GM12872 (cell line): ENCODE measurements around the gene KLF1.

Source experiments
- CTCF ChIP-seq: IDR thresholded peaks from 3 replicates; pipeline ENCODE4 v1.5.1; 2011; ENCODE audit warnings: low read depth, mild to moderate bottlenecking, low read length, moderate library complexity; ENCODE audit not compliant: insufficient read depth

Gene KLF1

GRCh38 chr19:12881172-12881808 is 5.7 kb downstream of the KLF1 start, which contains the start of gene DNASE2:
Gene DNASE2 (minus strand): TSS chr19:12881449. CDS start chr19:12881375, 74 bp downstream.
- TF ChIP-seq CTCF, result no peak

DNA sequence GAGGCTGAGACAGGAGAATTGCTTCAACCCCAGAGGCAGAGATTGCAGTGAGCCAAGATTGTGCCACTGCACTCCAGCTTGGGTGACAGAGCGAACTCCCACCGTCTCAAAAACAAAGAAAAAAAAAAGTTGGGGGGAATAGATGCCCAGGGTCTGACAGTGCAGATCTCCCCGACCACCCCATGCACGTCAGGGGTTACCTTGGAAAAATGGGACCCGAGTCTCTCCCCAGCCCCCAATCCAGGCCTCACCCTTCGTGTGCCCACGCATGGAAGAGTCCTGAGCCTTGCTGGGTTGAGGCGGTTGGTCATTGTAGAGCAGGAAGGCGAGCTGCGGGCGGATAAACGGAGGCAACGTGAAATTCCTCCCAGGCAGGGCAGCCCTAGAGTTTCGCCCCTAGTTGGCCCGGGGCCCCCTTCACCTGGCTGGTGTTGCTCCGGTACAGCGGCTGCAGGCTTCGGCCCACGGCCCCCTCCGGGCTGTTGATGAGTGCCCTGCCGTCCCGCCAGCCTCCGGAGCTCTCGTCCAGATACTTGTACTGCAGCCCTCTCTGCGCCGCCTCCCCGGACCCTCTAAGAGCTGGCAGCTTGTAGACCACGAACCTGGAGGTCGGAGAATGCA is 6.3 kb downstream of the KLF1 start:
- no peak for TF ChIP-seq CTCF

GRCh38 chr19:12875086-12875485 is 11.9 kb downstream of the KLF1 start:
- TF ChIP-seq CTCF, result no peak

DNA sequence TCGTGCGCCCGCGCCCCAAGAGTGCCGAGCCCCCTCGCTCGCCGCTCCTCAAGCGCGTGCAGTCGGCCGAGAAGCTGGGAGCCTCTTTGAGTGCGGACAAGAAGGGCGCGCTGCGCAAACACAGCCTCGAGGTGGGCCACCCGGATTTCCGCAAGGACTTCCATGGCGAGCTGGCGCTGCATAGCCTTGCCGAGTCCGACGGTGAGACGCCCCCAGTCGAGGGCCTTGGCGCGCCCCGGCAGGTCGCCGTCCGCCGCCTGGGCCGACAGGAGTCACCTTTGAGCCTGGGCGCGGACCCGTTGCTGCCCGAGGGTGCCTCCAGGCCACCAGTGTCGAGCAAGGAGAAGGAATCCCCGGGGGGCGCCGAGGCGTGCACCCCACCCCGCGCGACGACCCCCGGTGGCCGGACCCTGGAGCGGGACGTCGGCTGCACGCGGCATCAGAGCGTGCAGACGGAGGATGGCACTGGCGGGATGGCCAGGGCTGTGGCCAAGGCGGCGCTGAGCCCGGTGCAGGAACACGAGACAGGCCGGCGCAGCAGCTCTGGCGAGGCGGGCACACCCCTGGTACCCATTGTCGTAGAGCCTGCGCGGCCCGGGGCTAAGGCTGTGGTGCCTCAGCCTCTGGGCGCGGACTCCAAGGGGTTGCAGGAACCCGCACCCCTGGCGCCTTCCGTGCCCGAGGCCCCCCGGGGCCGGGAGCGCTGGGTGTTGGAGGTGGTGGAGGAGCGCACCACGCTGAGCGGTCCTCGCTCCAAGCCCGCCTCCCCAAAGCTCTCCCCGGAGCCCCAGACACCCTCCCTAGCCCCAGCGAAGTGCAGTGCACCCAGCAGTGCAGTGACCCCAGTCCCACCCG is 12.9 kb downstream of the KLF1 start:
- no peak for TF ChIP-seq CTCF

DNA sequence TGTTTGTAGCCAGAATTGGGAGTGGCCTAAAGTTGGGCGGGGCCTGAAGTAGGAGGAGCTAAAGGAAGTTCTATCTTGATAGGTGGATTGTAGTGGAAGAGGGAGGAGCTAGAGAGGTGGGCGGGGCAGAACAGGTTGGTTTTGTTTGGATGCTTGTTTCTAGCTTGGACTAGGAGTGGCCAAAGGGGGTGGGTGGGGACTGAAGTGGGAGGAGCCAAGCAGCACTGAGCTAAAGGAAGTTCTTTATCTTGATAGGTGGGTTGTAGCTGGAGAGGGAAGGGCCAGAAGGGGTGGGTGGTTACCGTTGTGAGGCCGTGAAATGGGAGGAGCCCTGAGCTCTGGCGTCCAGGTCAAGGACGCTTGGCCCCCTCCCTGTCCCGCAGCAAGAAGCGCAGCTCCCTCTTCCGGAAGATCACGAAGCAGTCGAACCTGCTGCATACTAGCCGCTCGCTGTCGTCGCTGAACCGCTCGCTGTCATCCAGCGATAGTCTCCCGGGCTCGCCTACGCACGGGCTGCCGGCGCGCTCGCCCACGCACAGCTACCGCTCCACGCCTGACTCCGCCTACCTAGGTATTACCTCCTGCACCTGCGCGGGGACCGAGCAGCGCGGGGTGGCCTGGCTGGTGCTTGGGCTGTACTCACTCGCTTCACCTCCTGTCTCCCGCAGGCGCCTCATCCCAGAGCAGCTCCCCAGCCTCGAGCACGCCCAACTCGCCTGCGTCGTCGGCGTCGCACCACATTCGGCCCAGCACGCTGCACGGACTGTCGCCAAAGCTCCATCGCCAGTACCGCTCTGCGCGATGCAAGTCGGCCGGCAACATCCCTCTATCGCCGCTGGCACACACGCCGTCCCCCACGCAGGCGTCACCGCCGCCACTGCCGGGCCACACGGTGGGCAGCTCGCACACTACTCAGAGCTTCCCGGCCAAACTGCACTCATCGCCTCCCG is 13.8 kb downstream of the KLF1 start:
- no peak for TF ChIP-seq CTCF

- no peak for TF ChIP-seq CTCF
These were observed 14.7 kb downstream of the KLF1 start for GRCh38 chr19:12872255-12872654.
